AG09309 (cell line): ENCODE measurements around the gene ZBTB17.
"Not testable (repeated sequence)": the region's sequence is repeated elsewhere in the genome, so short reads cannot be mapped to it uniquely, and the experiment has no call there.

Source experiments
- DNase-seq: peaks from one replicate; pipeline ENCODE4 v3.0.0-alpha.2; 2010; ENCODE audit warnings: low read depth
- H3K4me3 ChIP-seq: 2 replicates; pipeline ENCODE4 v1.5.1; 2011; ENCODE audit warnings: mild to moderate bottlenecking, low read depth, low read length, moderate library complexity; ENCODE audit not compliant: control insufficient read depth
- TF ChIP-seq, protein P1 (sequence below): IDR thresholded peaks from 2 replicates; pipeline ENCODE4 v1.5.1; 2011; ENCODE audit warnings: mild to moderate bottlenecking, low read depth, low read length, inconsistent platforms; ENCODE audit not compliant: insufficient read depth, control insufficient read depth; ENCODE audit errors: missing control alignments

ZBTB17 gene

DNA sequence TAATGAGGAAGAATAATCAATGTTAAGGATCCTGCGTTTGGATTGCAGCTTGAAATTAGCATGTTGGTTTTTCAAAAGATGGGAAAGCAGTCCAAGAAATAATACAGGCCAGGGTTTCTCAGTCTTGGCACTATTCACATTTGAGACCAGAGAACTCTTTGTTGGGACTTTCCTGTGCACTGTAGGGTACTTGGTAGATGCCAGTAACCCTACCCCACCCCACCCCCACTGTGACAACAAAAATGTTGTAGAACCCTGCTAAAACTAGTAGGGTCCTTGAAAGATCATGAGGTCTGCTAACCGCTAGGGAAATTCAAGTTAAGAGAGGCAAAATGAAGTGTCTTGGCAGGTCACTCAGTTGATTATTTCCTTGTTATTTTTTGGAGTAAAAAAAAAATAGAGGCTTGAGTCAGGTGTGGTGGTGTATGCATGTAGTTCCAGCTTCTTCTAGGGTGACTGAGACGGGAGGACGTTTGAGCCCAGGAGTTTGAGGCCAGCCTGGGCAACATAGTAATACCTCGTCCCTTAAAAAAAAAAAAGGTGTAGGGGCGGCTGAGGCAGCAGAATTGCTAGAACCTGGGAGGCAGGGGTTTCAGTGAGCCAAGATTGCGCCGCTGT is 75.1 kb downstream of the ZBTB17 start:
- DNase-seq = no peak
- H3K4me3 ChIP-seq = no peak overlapping the region
- TF ChIP-seq, protein P1, sequence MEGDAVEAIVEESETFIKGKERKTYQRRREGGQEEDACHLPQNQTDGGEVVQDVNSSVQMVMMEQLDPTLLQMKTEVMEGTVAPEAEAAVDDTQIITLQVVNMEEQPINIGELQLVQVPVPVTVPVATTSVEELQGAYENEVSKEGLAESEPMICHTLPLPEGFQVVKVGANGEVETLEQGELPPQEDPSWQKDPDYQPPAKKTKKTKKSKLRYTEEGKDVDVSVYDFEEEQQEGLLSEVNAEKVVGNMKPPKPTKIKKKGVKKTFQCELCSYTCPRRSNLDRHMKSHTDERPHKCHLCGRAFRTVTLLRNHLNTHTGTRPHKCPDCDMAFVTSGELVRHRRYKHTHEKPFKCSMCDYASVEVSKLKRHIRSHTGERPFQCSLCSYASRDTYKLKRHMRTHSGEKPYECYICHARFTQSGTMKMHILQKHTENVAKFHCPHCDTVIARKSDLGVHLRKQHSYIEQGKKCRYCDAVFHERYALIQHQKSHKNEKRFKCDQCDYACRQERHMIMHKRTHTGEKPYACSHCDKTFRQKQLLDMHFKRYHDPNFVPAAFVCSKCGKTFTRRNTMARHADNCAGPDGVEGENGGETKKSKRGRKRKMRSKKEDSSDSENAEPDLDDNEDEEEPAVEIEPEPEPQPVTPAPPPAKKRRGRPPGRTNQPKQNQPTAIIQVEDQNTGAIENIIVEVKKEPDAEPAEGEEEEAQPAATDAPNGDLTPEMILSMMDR = no peak

DNA sequence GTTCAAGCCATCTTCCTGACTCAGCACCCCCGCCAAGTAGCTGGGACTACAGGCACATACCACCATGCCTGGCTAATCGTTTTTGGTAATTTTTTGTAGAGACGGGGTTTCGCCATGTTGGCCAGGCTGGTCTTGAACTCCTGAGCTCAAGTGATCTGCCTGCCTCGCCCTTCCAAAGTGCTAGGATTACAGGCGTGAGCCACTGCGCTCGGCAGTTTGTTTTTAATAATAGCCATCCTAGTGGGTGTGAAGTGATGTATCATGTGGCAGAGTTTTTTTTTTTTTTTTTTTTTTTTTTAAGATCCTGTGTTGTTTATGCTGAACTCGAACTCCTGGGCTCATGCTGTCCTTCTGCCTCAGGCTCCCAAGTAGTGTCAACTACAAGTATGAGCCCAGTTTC is 76.6 kb downstream of the ZBTB17 start:
- TF ChIP-seq, protein P1 = no peak

DNA sequence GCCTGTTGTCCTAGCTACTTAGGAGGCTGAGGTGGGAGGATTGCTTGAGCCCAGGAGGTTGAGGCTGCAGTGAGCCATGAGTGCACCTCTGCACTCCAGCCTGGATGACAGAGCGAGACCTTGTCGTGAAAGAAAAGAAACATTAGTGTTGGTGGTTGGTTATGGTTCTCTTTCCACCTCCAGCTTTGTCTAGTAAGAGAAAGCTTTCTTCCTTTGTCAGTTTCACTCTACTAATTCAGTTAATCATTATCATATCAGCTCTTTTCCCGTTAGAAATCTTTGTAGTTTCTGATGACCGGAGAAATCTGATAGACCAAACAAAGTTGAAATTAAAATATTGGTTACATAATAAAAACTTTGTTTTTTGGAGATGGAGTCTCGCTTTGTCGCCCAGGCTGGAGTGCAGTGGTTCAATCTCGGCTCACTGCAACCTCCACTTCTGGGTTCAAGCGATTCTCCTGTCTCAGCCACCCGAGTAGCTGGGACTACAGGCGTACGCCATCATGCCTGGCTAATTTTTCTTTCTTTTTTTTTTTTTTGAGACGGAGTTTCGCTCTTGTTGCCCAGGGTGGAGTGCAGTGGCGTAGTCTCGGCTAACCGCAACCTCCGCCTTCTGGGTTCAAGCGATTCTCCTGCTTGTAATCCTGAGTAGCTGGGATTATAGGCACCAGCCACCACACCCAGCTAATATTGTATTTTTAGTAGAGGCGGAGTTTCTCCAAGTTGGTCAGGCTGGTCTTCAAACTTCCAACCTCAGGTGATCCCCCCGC is 78.9 kb downstream of the ZBTB17 start:
- DNase-seq, H3K4me3 ChIP-seq: not testable (repeated sequence)

More for the DNA sequence above, 76.6 kb downstream of the ZBTB17 start:
- no peak overlapping the region for H3K4me3 ChIP-seq
- DNase-seq = no peak

- H3K4me3 ChIP-seq = no peak overlapping the region
- TF ChIP-seq, protein P1 = no peak
- DNase-seq = no peak
These were observed 80.7 kb downstream of the ZBTB17 start for GRCh38 chr1:15895233-15895632.

- H3K4me3 ChIP-seq, DNase-seq: not testable (repeated sequence)
These were observed 82.9 kb downstream of the ZBTB17 start for GRCh38 chr1:15892857-15893599.
